NCI-H2196 (cell line): ENCODE results near the gene GPR152.
"Not testable (repeated sequence)": the region's sequence is repeated elsewhere in the genome, so short reads cannot be mapped to it uniquely, and the experiment has no call there.

ENCODE experiments used
- DNase-seq: peaks from one replicate; lab custom pipeline; 2025; ENCODE audit not compliant: unreplicated experiment; lab: John Stamatoyannopoulos, UW

The GPR152 gene

DNA sequence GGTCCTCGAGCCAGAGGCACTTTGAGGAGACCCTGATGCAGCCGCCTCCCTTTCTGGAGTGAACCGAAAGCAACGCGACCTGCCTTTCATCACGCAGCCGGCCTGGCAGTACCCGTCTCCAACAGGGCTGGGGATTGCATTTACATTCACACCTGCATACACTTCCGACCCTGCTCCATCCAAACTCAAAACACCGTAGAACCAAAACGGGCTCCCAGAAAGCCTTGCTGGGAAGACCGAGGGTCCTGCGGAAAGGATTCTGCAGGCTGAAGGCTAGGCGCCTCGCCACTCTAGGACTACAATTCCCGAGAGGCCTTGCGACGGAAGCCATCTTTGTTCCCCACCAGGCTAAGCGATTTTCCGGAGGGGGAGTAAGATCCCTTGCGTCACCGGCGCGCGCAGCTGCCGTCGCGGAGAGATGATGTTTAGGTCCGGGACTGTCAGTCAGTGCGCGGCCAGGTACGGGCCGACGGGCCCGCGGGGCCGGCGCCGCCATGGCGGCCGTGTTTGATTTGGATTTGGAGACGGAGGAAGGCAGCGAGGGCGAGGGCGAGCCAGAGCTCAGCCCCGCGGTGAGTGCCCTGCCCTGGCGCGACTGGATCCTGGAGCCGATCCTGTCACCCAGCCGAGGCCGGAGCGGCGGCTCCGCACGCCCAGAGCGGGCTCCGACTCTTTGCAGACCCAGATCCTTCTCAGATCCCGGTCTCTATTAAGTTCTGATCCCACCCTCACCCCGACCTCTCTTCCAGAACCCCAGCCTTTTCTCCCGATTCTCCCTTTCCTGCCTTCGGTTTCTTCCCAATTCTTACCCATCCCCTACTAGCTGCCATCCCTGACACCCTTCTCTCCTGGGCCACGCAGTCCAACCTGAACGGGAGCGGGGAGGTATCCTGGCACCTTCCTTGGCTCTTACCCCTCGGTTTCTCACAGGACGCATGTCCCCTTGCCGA, 24.2 kb downstream of the GPR152 start, which contains the start of gene RPS6KB2:
TSS of gene RPS6KB2 (plus strand) at position 443 of the 950 bp plus-strand sequence. CDS start at position 495, 52 bp downstream.
- DNase-seq = peak; percentile 96

DNA sequence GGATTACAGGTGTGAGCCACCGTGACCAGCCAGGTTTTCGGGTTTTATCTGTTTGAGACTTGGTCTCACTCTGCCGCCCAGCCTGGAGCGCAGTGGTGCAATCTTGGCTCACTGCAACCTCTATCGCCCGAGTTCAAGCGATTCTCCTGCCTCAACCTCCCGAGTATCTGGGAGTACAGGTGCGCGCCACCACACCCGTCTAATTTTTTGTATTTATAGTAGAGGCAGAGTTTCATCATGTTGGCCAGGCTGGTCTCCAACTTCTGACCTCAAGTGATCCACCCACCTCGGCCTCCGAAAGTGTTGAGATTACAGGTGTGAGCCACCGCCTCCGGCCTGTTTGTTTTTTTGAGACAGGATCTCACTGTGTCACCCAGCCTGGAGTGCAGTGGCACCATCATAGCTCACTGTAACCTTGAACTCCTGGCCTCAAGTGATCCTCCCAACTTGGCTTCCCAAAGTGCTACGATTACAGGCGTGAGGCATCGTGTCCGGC, 25.1 kb downstream of the GPR152 start:
- DNase-seq = not testable (repeated sequence)

DNA sequence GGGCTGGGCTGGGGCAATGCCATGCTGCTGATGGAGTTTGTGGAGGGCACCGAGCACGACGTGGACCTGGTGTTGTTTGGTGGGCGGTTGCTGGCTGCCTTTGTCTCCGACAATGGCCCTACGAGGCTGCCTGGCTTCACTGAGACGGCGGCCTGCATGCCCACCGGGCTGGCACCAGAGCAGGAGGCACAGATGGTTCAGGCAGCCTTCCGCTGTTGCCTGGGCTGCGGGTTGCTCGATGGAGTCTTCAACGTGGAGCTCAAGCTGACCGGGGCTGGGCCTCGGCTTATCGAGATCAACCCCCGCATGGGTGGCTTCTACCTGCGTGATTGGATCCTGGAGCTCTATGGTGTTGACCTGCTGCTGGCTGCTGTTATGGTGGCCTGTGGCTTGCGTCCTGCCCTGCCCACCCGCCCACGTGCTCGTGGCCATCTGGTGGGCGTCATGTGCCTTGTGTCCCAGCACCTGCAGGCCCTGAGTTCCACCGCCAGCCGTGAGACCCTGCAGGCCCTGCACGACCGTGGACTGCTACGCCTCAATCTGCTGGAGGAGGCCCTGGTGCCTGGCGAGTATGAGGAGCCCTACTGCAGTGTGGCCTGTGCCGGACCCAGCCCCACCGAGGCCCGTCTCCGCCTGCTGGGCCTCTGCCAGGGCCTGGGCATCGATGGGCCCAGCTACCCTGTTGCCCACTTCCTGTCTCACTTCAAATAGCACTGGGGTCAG, 28.5 kb downstream of the GPR152 start:
- DNase-seq = no peak

DNA sequence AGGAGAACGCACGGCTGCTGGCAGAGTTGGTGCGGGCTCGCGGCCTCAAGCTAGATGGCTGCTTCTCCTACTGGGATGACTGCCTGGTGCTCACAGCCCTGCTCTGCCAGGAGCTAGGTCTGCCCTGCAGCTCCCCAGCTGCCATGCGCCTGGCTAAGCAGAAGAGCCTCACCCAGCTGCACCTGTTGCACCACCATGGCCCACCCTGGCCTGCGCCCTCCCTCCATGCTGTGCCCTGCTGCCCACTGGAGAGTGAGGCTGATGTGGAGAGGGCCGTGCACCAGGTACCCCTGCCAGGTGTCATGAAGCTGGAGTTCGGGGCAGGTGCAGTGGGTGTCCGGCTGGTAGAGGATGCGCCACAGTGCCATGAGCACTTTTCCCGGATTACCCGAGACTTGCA, 29.1 kb downstream of the GPR152 start:
- no peak for DNase-seq

DNA sequence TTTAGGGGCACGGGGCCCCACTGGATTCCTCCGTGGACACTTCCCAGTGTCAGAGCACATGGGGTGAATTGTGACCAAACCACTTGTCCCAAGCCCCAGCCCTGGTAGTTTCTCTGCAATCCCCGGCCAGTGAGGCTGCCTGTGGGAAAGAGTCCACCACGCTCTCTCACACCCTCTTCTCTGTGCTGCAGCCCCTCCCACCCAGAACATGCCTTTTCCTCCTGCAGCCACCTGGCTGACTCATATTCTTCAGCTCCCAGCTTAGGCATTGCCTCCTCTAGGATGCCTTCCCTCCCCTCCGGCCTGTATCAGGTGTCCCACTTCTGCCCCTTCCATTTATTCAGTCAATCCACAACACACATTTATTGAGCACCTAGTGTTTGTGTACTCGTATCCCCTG, 29.6 kb downstream of the GPR152 start:
- no peak for DNase-seq

DNA sequence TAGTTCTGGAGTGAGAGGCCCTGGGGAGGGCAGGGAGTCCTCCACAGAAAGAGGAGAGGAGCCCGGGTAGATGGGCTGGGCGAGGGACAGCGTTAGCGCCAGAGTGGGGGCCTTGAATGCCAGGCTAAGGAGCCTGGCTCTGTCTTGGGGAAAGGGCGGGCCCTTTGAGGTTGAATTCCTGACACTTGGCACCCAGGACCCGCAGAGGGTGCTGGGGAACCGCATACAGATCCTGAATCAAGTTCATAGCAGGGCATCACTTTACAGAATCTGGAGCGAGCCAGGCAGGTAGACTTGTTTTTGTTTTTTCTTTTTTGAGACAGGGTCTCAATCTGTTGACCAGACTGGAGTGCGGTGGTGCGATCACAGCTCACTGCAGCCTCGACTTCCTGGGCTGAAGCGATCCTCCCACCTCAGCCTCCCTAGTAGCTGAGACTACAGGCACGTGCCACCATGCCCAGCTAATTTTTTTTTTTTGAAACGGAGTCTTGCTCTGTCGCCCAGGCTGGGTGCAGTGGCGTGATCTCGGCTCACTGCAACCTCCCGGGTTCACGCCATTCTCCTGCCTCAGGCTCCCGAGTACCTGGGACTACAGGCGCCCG, 31.0 kb downstream of the GPR152 start:
- DNase-seq = no peak

DNA sequence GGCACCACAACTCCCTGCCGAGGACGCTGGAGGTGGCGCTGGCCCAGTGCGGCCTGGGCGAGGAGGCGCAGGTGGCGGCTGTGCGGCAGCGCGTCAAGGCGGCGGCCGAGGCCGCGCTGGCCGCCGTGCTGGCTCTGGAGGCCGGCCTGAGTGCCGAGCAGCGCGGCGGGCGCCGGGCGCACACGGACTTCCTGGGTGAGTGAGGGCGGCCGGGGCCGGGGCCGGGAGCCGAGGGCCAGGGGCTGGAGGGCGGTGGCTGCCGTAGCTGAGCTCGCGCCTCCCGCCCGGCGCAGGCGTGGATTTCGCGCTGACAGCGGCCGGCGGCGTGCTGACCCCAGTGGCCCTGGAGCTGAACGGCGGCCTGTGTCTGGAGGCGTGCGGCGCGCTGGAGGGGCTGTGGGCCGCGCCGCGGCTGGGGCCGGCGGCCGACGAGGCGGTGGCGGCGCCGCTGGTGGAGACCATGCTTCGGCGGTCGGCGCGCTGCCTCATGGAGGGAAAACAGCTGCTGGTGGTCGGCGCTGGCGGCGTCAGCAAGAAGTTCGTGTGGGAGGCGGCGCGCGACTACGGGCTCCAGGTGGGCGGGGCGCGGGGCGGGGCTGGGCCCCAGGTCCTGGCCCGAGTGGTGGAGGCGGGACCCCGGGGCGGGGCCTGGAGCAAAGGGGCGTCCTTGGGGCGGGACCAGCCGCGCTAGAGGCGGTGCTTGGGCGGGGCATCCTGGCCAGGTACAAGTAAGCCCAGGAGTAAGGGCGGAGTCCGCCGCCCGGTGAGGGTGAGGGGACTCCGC, 31.7 kb downstream of the GPR152 start:
- peak; percentile 92 for DNase-seq

DNA sequence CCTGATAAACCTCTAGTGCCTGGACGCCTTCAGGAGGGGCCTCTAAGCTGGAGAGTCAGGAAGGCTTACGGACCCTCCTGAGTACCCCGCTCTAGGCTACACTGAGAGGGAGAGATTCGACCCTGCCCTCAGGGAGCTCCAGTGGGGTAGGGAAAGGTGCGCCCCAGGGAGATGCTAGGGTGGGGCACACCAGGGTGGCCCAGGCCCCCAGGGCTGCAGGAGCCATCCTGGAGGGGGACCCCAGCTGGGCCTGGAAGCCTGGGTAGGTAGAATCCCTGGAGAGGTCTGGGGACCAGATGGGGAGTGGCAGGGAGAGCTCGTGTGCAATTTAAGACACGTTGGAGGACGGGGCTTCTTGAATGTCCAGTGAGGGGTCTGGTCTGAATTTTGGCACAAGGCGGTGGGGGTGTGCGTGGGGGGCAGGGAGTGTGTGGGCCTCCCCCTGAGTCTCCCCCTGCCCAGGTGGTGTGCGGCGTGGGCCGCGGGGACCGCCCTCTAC, 32.3 kb downstream of the GPR152 start:
- DNase-seq = no peak

DNA sequence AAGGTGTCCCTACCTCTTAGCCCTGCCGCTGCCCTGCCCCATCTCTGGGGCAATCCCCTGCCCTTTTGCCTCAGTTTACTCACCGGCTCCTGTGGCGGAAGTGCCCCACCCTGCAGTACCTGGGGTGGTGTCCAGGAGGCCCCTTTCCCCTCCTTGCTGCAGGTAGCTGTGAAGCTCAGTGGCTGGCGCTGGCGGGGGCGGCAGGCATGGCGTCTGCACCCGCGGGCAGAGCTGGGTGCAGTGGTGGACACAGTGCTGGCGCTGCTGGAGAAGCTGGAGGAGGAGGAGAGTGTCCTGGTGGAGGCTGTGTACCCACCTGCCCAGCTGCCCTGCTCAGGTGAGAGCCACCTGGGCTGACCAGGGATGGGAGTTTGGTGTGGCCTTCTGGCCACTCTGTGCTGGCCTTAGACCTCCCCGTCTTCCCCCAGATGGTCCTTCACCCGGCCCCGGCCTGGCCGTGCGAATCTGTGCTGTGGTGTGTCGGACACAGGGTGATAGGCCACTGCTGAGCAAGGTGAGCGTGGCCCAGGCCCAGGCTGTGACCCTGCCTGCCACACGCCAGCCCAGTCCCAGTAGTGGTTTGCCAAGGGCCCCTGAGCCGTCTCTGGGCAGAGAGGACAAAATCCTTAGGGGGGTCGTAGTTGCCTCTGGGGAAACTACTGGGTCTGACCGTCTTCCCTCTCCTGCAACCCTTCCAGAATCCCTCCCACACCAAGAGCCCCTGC, 33.0 kb downstream of the GPR152 start:
- no peak for DNase-seq

DNA sequence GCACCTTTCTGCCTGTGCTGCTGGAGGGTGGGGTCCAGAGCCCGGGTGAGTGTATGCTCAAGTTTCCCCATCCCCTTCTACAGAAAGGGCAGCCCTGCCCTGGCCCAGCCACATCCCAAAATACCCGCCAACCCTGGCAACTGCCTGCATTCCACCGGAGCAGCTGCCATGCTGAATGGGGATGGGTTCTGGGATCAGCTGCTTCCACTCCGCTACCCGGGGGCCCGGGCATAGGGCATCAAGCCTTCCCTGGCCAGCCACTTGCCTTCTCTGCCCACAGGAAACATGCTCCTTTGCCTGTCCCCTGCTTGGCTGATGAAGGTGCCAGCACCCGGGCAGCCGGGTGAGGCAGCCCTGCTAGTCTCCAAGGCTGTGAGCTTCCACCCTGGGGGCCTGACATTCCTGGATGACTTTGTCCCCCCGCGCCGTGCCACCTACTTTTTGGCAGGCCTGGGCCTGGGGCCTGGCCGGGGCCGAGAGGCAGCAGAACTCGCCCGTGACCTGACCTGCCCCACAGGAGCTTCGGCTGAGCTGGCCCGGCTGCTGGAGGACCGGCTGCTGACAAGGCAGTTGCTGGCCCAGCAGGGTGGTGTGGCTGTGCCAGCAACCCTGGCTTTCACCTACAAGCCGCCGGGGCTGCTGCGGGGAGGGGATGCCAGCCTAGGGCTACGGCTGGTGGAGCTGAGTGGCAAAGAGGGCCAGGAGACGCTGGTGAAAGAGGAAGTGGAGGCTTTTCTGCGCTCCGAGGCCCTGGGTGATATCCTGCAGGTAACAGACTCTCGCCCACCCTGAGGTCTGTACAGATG, 33.9 kb downstream of the GPR152 start:
- no peak for DNase-seq

DNA sequence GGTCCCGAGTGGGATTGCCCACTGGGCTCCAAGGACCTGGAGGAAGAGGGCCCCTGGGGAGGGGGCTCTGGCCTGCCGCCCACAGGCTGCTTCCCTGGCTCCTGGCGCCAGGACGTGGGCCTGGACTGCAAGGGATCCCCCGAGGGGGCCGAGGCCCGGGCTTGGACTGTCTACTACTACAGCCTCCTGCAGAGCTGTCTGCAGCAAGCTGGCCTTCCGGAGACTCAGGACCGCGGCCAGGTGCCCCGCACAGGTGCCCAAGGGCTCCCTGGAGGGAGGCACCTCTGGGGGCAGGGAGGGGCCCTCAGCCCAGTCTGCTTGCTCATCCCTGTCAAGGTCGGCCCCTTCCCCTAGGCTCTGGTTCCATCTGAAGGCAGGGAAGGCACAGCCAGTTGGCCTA, 35.1 kb downstream of the GPR152 start:
- no peak for DNase-seq

DNA sequence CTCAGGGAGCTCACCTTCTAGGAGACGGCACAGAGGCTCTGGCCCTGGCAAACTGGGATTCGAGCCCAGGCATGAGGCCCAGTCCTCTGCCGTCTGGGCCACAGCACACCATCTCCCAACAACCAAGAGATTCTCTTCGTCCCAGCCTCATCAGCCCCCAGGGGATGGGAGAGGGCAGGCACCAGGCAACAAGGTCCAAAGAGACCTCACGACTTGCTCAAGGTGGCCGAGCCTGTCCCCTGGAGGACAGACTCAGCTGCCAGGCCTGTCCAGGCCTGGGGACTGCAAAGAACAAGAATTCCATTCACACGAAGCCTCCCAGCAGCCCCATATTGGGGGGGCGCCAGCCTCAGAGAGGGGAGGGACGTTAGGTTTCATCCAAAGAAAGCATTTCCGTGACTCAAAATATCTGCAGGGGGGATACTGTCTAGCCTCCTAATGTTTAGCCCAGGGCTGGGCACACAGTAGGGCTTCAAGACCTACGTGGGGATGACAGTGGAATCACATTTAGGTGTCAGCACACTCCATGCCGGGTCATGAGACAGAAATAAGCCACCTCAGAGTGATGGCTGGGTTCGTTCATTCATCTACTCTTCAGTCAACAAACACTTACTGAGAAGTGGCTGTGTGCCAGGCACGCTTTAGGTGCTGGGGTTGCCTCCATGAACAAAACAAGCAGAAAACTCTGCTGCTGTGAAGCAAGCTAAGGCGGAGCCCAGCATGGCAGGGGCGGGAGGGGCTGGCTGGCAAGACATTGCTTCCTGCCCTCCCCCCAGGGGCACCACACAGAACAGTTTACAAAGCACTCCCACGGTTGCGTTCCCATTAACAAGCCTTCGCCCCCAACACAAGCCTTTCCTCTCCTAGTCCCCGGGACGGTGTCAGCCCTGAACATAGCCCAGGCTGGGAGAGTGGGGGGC, 35.9 kb downstream of the GPR152 start:
- DNase-seq = peak; percentile 75

DNA sequence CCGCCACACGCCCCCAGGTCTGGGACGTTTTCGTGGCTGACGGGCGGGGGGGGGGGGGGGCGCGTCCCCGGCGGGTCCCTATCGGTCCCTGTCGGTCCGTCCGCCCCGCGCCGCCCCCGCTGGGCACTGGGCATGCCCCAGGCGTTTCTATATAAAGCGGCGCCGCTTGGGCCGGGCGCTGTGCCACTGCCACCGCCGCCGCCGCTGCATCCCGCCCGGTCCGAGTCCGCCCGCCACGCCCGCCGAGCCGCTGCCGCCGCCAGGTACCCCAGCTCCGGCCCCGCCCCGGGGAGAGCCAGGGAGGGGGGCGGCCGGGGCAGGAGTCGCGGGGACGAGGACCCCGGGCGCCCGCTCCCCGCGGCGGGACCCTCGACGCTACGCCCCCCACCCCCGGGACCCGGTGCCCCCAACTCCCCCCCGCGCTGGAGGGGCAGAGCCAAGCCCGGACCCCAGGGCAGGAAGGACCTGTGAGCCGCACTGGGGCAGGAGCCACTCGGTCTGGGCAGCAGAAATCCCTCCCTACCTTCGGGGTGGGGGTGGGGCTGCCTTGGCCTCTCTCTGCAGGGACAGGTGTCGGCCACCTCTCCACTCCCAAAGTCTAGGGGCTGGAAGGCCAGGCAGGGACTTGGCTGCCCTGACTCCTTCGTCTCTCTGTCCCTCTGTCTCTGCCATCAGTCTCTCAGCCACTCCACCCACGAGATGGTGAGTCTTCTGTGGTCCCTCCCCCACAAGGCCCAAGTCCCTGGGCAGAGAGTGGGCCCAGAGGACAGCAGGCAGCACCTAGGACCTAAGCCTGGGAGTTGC, 36.8 kb downstream of the GPR152 start, which contains the start of gene CARNS1:
TSS of gene CARNS1 (plus strand) at position 178 of the 804 bp plus-strand sequence. CDS start at position 700, 522 bp downstream.
- no peak for DNase-seq

DNA sequence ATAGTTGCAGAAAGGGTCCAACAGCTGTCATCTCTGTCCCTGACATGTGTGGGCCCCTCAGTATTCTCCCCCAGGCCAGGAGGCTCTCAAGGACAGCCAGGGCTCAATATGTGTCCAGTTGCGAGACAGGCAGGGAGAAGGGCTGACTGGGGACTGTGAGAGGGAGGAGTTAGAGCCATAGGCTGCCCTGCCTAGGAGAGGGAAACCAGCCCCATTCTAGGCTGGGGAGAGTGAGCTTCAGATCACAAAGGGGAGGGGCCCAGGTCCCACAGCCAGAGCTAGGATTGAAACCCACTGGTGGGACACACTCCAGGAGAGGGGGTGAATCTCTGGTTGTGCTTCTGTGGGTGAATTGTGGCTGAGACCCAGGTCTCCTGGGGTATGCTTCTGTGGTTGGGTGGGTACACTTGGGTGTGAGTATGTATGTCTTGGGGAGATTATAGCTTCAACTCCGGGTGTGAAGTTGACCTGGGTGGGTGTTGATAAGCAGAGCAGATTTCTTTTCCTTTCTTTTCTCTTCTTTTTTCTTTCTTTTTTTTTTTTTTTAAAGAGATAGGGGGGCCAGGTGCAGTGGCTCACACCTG, 39.2 kb downstream of the GPR152 start:
- no peak for DNase-seq

DNA sequence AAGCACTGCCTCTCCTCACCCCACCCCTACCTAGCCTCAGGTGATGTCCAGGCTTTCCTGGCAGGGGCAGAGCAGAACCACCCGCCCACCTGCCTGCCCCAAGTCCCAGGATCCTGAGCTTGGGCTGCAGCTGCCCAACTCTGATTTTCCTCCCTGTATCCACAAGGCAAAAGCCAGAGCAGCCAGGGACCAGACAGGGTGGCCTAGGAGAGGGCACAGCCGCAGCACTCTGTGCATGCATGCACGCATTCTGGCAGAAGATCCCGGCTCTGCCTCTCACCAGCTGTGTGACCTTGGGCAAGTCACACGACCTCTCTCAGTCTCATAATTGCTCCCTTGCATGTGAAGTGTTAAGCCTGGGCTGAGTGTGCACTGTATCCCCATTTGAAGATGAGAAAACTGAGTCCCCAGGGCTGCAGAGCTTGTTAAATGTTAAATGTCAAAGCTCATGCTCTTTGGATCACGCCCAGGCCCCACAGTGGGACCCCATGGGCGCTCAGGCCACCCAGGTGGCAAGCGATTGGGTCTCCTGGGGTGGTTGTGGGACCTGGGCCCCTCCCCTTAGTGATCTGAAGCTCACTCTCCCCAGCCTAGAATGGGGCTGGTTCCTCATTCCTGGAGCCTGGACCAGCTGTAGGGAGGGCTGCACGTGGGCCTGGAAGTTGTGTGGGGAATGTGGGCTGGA, 39.9 kb downstream of the GPR152 start:
- DNase-seq = no peak

DNA sequence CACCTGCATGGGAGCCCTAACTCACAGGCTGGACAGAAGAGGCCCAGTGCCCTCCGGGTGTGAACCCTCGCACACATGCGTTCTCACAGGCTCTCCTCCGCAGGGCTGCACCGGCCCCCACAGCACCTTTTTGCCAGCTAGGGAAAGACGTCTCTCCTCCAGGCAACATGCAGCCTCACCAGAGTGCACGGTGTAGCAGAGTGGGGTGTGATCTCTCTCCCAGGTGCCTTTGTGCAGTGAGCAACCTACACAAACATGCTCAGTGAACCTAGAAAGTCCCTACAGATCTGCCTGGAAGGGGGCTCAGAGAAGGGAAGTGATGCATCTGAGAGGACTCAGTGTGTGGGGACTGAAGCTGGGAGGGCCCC, 40.8 kb downstream of the GPR152 start:
- DNase-seq = no peak
